Measurements from ENCODE around the gene GBP7.

Gene GBP7

GRCh38 chr1:89100412-89100811 lies 75.4 kb downstream of the GBP7 start:
- no peaks in the 10 kb centered on the region for H3K4me1 ChIP-seq (ENCODE audit: control insufficient read depth, insufficient read depth, low read length)
- H3K27me3 ChIP-seq (ENCODE audit: control insufficient read depth, insufficient read depth, low read length), result no peaks in the 10 kb centered on the region

GRCh38 chr1:89098857-89099256 lies 76.9 kb downstream of the GBP7 start:
- no peak overlapping the region for H3K27ac ChIP-seq (ENCODE audit: low read depth, low read length)
- no peaks in the 10 kb centered on the region for H3K4me1 ChIP-seq (ENCODE audit: control insufficient read depth, insufficient read depth, low read length)
- no peak overlapping the region for H3K4me3 ChIP-seq (ENCODE audit: low read length)
- no peak overlapping the region for H3K9ac ChIP-seq (ENCODE audit: low read length)
- no peaks in the 10 kb centered on the region for H3K36me3 ChIP-seq (ENCODE audit: control insufficient read depth, insufficient read depth, low read length)
- no peaks in the 10 kb centered on the region for H3K27me3 ChIP-seq (ENCODE audit: control insufficient read depth, insufficient read depth, low read length)

More at GRCh38 chr1:89100412-89100811, 75.4 kb downstream of the GBP7 start:
- Histone ChIP-seq H3K9ac (ENCODE audit: low read length) (no peak overlapping the region), H3K36me3 (ENCODE audit: control insufficient read depth, insufficient read depth, low read length) (peaks cover under 1% of the 10 kb centered on the region), H3K4me3 (ENCODE audit: low read length) (no peak overlapping the region), H3K27ac (ENCODE audit: low read depth, low read length) (no peak overlapping the region)

GRCh38 chr1:89095737-89096136 lies 80.1 kb downstream of the GBP7 start:
- Histone ChIP-seq H3K27ac (ENCODE audit: low read depth, low read length) (no peak overlapping the region), H3K4me1 (ENCODE audit: control insufficient read depth, insufficient read depth, low read length) (no peaks in the 10 kb centered on the region), H3K36me3 (ENCODE audit: control insufficient read depth, insufficient read depth, low read length) (no peaks in the 10 kb centered on the region), H3K9ac (ENCODE audit: low read length) (no peak overlapping the region), H3K27me3 (ENCODE audit: control insufficient read depth, insufficient read depth, low read length) (no peaks in the 10 kb centered on the region), H3K4me3 (ENCODE audit: low read length) (no peak overlapping the region)

GRCh38 chr1:89089962-89090361 lies 85.8 kb downstream of the GBP7 start:
- no peak overlapping the region for H3K4me3 ChIP-seq (ENCODE audit: low read length)
- H3K27ac ChIP-seq (ENCODE audit: low read depth, low read length), result no peak overlapping the region
- H3K27me3 ChIP-seq (ENCODE audit: control insufficient read depth, insufficient read depth, low read length), result no peaks in the 10 kb centered on the region
- no peak overlapping the region for H3K9ac ChIP-seq (ENCODE audit: low read length)
- no peaks in the 10 kb centered on the region for H3K4me1 ChIP-seq (ENCODE audit: control insufficient read depth, insufficient read depth, low read length)
- H3K36me3 ChIP-seq (ENCODE audit: control insufficient read depth, insufficient read depth, low read length), result no peaks in the 10 kb centered on the region

GRCh38 chr1:89088572-89088971 lies 87.2 kb downstream of the GBP7 start:
- Histone ChIP-seq H3K27me3 (ENCODE audit: control insufficient read depth, insufficient read depth, low read length) (no peaks in the 10 kb centered on the region), H3K36me3 (ENCODE audit: control insufficient read depth, insufficient read depth, low read length) (no peaks in the 10 kb centered on the region), H3K27ac (ENCODE audit: low read depth, low read length) (no peak overlapping the region), H3K9ac (ENCODE audit: low read length) (no peak overlapping the region), H3K4me3 (ENCODE audit: low read length) (no peak overlapping the region), H3K4me1 (ENCODE audit: control insufficient read depth, insufficient read depth, low read length) (no peaks in the 10 kb centered on the region)

- Histone ChIP-seq H3K27me3 (ENCODE audit: control insufficient read depth, insufficient read depth, low read length) (no peaks in the 10 kb centered on the region), H3K4me3 (ENCODE audit: low read length) (no peak overlapping the region), H3K4me1 (ENCODE audit: control insufficient read depth, insufficient read depth, low read length) (no peaks in the 10 kb centered on the region), H3K9ac (ENCODE audit: low read length) (no peak overlapping the region), H3K36me3 (ENCODE audit: control insufficient read depth, insufficient read depth, low read length) (no peaks in the 10 kb centered on the region), H3K27ac (ENCODE audit: low read depth, low read length) (no peak overlapping the region)
These were observed 88.6 kb downstream of the GBP7 start for GRCh38 chr1:89087241-89087640.

- Histone ChIP-seq H3K9ac (ENCODE audit: low read length) (no peak overlapping the region), H3K27ac (ENCODE audit: low read depth, low read length) (no peak overlapping the region), H3K27me3 (ENCODE audit: control insufficient read depth, insufficient read depth, low read length) (no peaks in the 10 kb centered on the region), H3K36me3 (ENCODE audit: control insufficient read depth, insufficient read depth, low read length) (no peaks in the 10 kb centered on the region), H3K4me3 (ENCODE audit: low read length) (no peak overlapping the region), H3K4me1 (ENCODE audit: control insufficient read depth, insufficient read depth, low read length) (no peaks in the 10 kb centered on the region)
These were observed 90.0 kb downstream of the GBP7 start for GRCh38 chr1:89085781-89086180.

All from rectal smooth muscle tissue (tissue), 1 donor.